Hepatocyte (in vitro differentiated cells): ENCODE data around the gene KAT2A. TPM values are rescaled to one million over a fixed set of nuclear protein-coding genes. Genes with fewer than 3 reads are reported as not detected.
"Not testable (repeated sequence)": the region's sequence is repeated elsewhere in the genome, so short reads cannot be mapped to it uniquely, and the experiment has no call there.

Experiments
- DNase-seq: peaks from one replicate; pipeline ENCODE4 v3.0.0-alpha.2; 2016; ENCODE audit warnings: low spot score
- H2AFZ ChIP-seq: fragments of 200-600 bp; sonication (generic); 2 replicates; pipeline ENCODE4 v1.6.0; 2016; ENCODE audit warnings: antibody characterized with exemption, mild to moderate bottlenecking
- H3K27ac ChIP-seq: fragments of 200-600 bp; sonication (generic); 2 replicates; pipeline ENCODE4 v1.5.1; 2016; ENCODE audit warnings: mild to moderate bottlenecking
- H3K27me3 ChIP-seq: fragments of 200-600 bp; sonication (generic); 2 replicates; pipeline ENCODE4 v1.6.1; 2016
- H3K36me3 ChIP-seq: fragments of 200-600 bp; sonication (generic); replicated peaks from 2 replicates; pipeline ENCODE4 v1.5.1; 2016; ENCODE audit warnings: low read depth; ENCODE audit not compliant: insufficient read depth
- H3K4me1 ChIP-seq: fragments of 200-600 bp; sonication (generic); 2 replicates; pipeline ENCODE4 v1.5.1; 2016; ENCODE audit warnings: mild to moderate bottlenecking, moderate library complexity; ENCODE audit not compliant: insufficient read depth
- H3K4me2 ChIP-seq: fragments of 200-600 bp; sonication (generic); 2 replicates; pipeline ENCODE4 v1.6.0; 2016
- H3K4me3 ChIP-seq: fragments of 200-600 bp; sonication (generic); 2 replicates; pipeline ENCODE4 v1.5.1; 2016; ENCODE audit warnings: mild to moderate bottlenecking
- H3K79me2 ChIP-seq: fragments of 200-600 bp; sonication (generic); 2 replicates; pipeline ENCODE4 v1.6.0; 2017; ENCODE audit warnings: mild to moderate bottlenecking
- H3K9me2 ChIP-seq: fragments of 200-600 bp; sonication (generic); replicated peaks from 2 replicates; pipeline ENCODE4 v1.6.0; 2017; ENCODE audit warnings: mild to moderate bottlenecking; ENCODE audit not compliant: insufficient read depth
- H3K9me3 ChIP-seq: fragments of 200-600 bp; sonication (generic); 2 replicates; pipeline ENCODE4 v1.5.1; 2016; ENCODE audit warnings: low read depth, mild to moderate bottlenecking
- H4K20me1 ChIP-seq: fragments of 200-600 bp; sonication (generic); 2 replicates; pipeline ENCODE4 v1.6.0; 2016; ENCODE audit warnings: mild to moderate bottlenecking; ENCODE audit not compliant: insufficient read depth, poor library complexity, severe bottlenecking
- CTCF ChIP-seq: fragments of 200-600 bp; sonication (generic); IDR thresholded peaks from 2 replicates; pipeline ENCODE4 v1.5.1; 2016; ENCODE audit warnings: antibody characterized with exemption, mild to moderate bottlenecking; ENCODE audit not compliant: poor library complexity
- EZH2 ChIP-seq: fragments of 200-600 bp; sonication (generic); IDR thresholded peaks from 2 replicates; pipeline ENCODE4 v1.6.1; 2016; ENCODE audit warnings: antibody characterized with exemption, mild to moderate bottlenecking, borderline replicate concordance
- EZH2phosphoT487 ChIP-seq: fragments of 200-600 bp; sonication (generic); IDR thresholded peaks from one replicate; pipeline ENCODE4 v1.6.1; 2018; ENCODE audit warnings: antibody characterized with exemption, mild to moderate bottlenecking, low read depth, moderate library complexity; ENCODE audit not compliant: unreplicated experiment, severe bottlenecking
- WGBS: methylation state at CpG from one replicate; pipeline ENCODE4 v1.1.6; 2016; ENCODE audit warnings: low lambda C conversion rate; ENCODE audit errors: missing lambda C conversion rate; 5-methylcytosine and 5-hydroxymethylcytosine counted together
- polyA plus RNA-seq: library from polyadenylated mRNA; unstranded; fragments of >200 nt; fragmentation: Nextera tagmentation; extraction: Ambion mirVana; gene quantifications from 2 replicates; pipeline ENCODE4 v1.2.1, GENCODE V29; 2016
- total RNA-seq: library from RNA; depleted of rRNA; stranded (reverse); fragments of >200 nt; gene quantifications from 2 replicates; pipeline ENCODE4 v1.2.3, GENCODE V29; 2014

KAT2A gene
- total and polyA plus RNA-seq, 2 experiments from 2014 or later, result 21.7 to 46.7 TPM

- peaks cover 41% of the 10 kb centered on the region for H3K79me2 ChIP-seq
- peak overlapping the region; percentile 3 for H3K27ac ChIP-seq
- 23% methylated on average over 17 of the region's 17 CpGs for WGBS
- H4K20me1 ChIP-seq, result peaks cover 8% of the 10 kb centered on the region
- H3K4me2 ChIP-seq, result peak overlapping the region; percentile 71
- no peaks in the 10 kb centered on the region for H3K27me3 ChIP-seq
- H3K4me3 ChIP-seq, result peak overlapping the region; percentile 30
- H3K9me2 ChIP-seq, result no peaks in the 10 kb centered on the region
- no peak for DNase-seq
- no peak for TF ChIP-seq CTCF
- no peak for TF ChIP-seq EZH2phosphoT487
- TF ChIP-seq EZH2, result no peak
- no peaks in the 10 kb centered on the region for H3K36me3 ChIP-seq
- no peaks in the 10 kb centered on the region for H3K9me3 ChIP-seq
- peak overlapping the region; percentile 41 for H2AFZ ChIP-seq
- H3K4me1 ChIP-seq, result peaks cover 18% of the 10 kb centered on the region
Observed at GRCh38 chr17:42155614-42156045, 34.5 kb upstream of the KAT2A start.

- Histone ChIP-seq H3K4me2 (peak overlapping the region; percentile 82), H2AFZ (no peak overlapping the region), H3K9me2 (no peaks in the 10 kb centered on the region), H3K36me3 (no peaks in the 10 kb centered on the region), H3K27me3 (no peaks in the 10 kb centered on the region), H3K4me3 (peak overlapping the region; percentile 38), H3K9me3 (no peaks in the 10 kb centered on the region), H3K27ac (peak overlapping the region; percentile 76), H3K4me1 (peaks cover 18% of the 10 kb centered on the region), H4K20me1 (peaks cover 21% of the 10 kb centered on the region), H3K79me2 (peaks cover 56% of the 10 kb centered on the region)
- no peak for TF ChIP-seq EZH2
- TF ChIP-seq EZH2phosphoT487, result no peak
- no peak for TF ChIP-seq CTCF
- DNase-seq, result peak; percentile 57
- 4% methylated on average over 15 of the region's 15 CpGs for WGBS
Observed at GRCh38 chr17:42153919-42154742, 33.0 kb upstream of the KAT2A start.

- WGBS, result 93% methylated on average over 13 of the region's 13 CpGs
- Histone ChIP-seq H3K79me2 (peaks cover 95% of the 10 kb centered on the region), H4K20me1 (peaks cover 65% of the 10 kb centered on the region)
Observed at GRCh38 chr17:42146911-42147607, 25.9 kb upstream of the KAT2A start.

GRCh38 chr17:42143138-42143537 is 22.0 kb upstream of the KAT2A start:
- peaks cover 96% of the 10 kb centered on the region for H3K79me2 ChIP-seq
- peaks cover 78% of the 10 kb centered on the region for H4K20me1 ChIP-seq
- H3K9me2 ChIP-seq, H2AFZ ChIP-seq, H3K9me3 ChIP-seq, H3K27me3 ChIP-seq, H3K4me2 ChIP-seq, H3K4me1 ChIP-seq, H3K36me3 ChIP-seq, H3K4me3 ChIP-seq: not testable (repeated sequence)
- WGBS, result 73% methylated on average over 4 of the region's 4 CpGs
- peak overlapping the region; percentile 65 for H3K27ac ChIP-seq
- DNase-seq, result peak; percentile 35

More at GRCh38 chr17:42146911-42147607, 25.9 kb upstream of the KAT2A start:
- no peaks in the 10 kb centered on the region for H3K36me3 ChIP-seq
- no peak for DNase-seq
- H3K9me3 ChIP-seq, result no peaks in the 10 kb centered on the region
- TF ChIP-seq EZH2 (no peak), EZH2phosphoT487 (no peak), CTCF (no peak)
- no peak overlapping the region for H3K4me2 ChIP-seq
- no peak overlapping the region for H3K27ac ChIP-seq
- H2AFZ ChIP-seq, result no peak overlapping the region
- no peaks in the 10 kb centered on the region for H3K9me2 ChIP-seq
- H3K4me3 ChIP-seq, result no peak overlapping the region
- H3K27me3 ChIP-seq, result no peaks in the 10 kb centered on the region
- peaks cover 7% of the 10 kb centered on the region for H3K4me1 ChIP-seq
